H9 (cell line): ENCODE data around the gene PTPN2. TPM values are rescaled to one million over a fixed set of nuclear protein-coding genes. Genes with fewer than 3 reads are reported as not detected.

Source experiments
- DNase-seq: peaks from one replicate; pipeline ENCODE4 v3.0.0-alpha.2; 2017
- H2AFZ ChIP-seq: one replicate; pipeline ENCODE4 v1.6.1; 2013; ENCODE audit warnings: mild to moderate bottlenecking, low read length, control low read depth, moderate library complexity
- H2AK5ac ChIP-seq: 2 replicates; pipeline ENCODE4 v1.6.1; 2013; ENCODE audit warnings: low read length, control low read depth, mixed read lengths; ENCODE audit not compliant: insufficient read length
- H2BK120ac ChIP-seq: one replicate; pipeline ENCODE4 v1.6.1; 2013; ENCODE audit warnings: low read depth, mild to moderate bottlenecking, low read length, control low read depth, inconsistent platforms; ENCODE audit not compliant: poor library complexity, severe bottlenecking
- H2BK12ac ChIP-seq: 2 replicates; pipeline ENCODE4 v1.6.1; 2013; ENCODE audit warnings: low read length, control low read depth, mixed read lengths, low read depth; ENCODE audit not compliant: insufficient read length
- H2BK15ac ChIP-seq: 2 replicates; pipeline ENCODE4 v1.6.1; 2013; ENCODE audit warnings: low read depth, low read length, control low read depth
- H2BK20ac ChIP-seq: one replicate; pipeline ENCODE4 v1.6.1; 2013; ENCODE audit warnings: low read depth, mild to moderate bottlenecking, low read length, control low read depth, inconsistent platforms; ENCODE audit not compliant: poor library complexity, severe bottlenecking
- H2BK5ac ChIP-seq: 2 replicates; pipeline ENCODE4 v1.6.1; 2013; ENCODE audit warnings: low read length, control low read depth, mixed read lengths; ENCODE audit not compliant: insufficient read length
- H3K14ac ChIP-seq: 2 replicates; pipeline ENCODE4 v1.6.1; 2013; ENCODE audit warnings: low read length, control low read depth; ENCODE audit not compliant: insufficient read depth
- H3K18ac ChIP-seq: 2 replicates; pipeline ENCODE4 v1.6.1; 2013; ENCODE audit warnings: low read depth, mild to moderate bottlenecking, mixed read lengths, low read length, control low read depth; ENCODE audit not compliant: insufficient read length
- H3K23ac ChIP-seq: 2 replicates; pipeline ENCODE4 v1.6.1; 2013; ENCODE audit warnings: low read length, control low read depth, mixed read lengths, low read depth; ENCODE audit not compliant: insufficient read length
- H3K23me2 ChIP-seq: 2 replicates; pipeline ENCODE4 v1.6.1; 2013; ENCODE audit warnings: low read depth, mild to moderate bottlenecking, mixed read lengths, low read length, control low read depth; ENCODE audit not compliant: insufficient read length, poor library complexity, severe bottlenecking
- H3K27ac ChIP-seq: 2 replicates; pipeline ENCODE4 v1.5.1; 2013; ENCODE audit warnings: low read length, control low read depth, mixed read lengths, low read depth; ENCODE audit not compliant: insufficient read length
- H3K27me3 ChIP-seq: 2 replicates; pipeline ENCODE4 v1.6.1; 2013; ENCODE audit warnings: low read length, control low read depth, inconsistent platforms; ENCODE audit not compliant: insufficient read depth
- H3K4ac ChIP-seq: 2 replicates; pipeline ENCODE4 v1.6.1; 2013; ENCODE audit warnings: low read depth, mild to moderate bottlenecking, control low read depth, inconsistent platforms, low read length, moderate library complexity
- H3K4me1 ChIP-seq: 2 replicates; pipeline ENCODE4 v1.6.1; 2013; ENCODE audit warnings: low read length, control low read depth, inconsistent platforms; ENCODE audit not compliant: insufficient read depth
- H3K4me2 ChIP-seq: 2 replicates; pipeline ENCODE4 v1.6.1; 2013; ENCODE audit warnings: low read length, control low read depth, mixed read lengths; ENCODE audit not compliant: insufficient read length, insufficient read depth
- H3K56ac ChIP-seq: 2 replicates; pipeline ENCODE4 v1.6.1; 2013; ENCODE audit warnings: low read depth, mild to moderate bottlenecking, mixed read lengths, low read length, control low read depth; ENCODE audit not compliant: insufficient read length
- H3K79me1 ChIP-seq: 2 replicates; pipeline ENCODE4 v1.6.1; 2013; ENCODE audit warnings: low read depth, mild to moderate bottlenecking, moderate library complexity, low read length, control low read depth, inconsistent platforms; ENCODE audit not compliant: insufficient read depth, poor library complexity, severe bottlenecking
- H3K79me2 ChIP-seq: 2 replicates; pipeline ENCODE4 v1.6.1; 2013; ENCODE audit warnings: low read length, control low read depth, inconsistent platforms; ENCODE audit not compliant: insufficient read depth
- H3K9ac ChIP-seq: 2 replicates; pipeline ENCODE4 v1.6.1; 2013; ENCODE audit warnings: low read length, control low read depth, mixed read lengths; ENCODE audit not compliant: insufficient read length; ENCODE audit errors: extremely low read depth
- H3K9me3 ChIP-seq: one replicate; pipeline ENCODE4 v1.6.1; 2013; ENCODE audit warnings: low read depth, low read length, inconsistent platforms; ENCODE audit not compliant: control insufficient read depth
- H3T11ph ChIP-seq: one replicate; pipeline ENCODE4 v1.6.1; 2013; ENCODE audit warnings: mild to moderate bottlenecking, low read length, control low read depth, inconsistent platforms
- H4K20me1 ChIP-seq: one replicate; pipeline ENCODE4 v1.6.1; 2013; ENCODE audit not compliant: control insufficient read depth, insufficient read length, insufficient read depth
- H4K5ac ChIP-seq: 2 replicates; pipeline ENCODE4 v1.6.1; 2013; ENCODE audit warnings: low read depth, mild to moderate bottlenecking, mixed read lengths, low read length, control low read depth; ENCODE audit not compliant: insufficient read length
- H4K8ac ChIP-seq: replicated peaks from 2 replicates; pipeline ENCODE4 v1.6.1; 2013; ENCODE audit warnings: low read length, control low read depth, mixed read lengths, low read depth; ENCODE audit not compliant: insufficient read length
- H4K91ac ChIP-seq: 2 replicates; pipeline ENCODE4 v1.6.1; 2013; ENCODE audit warnings: low read depth, mild to moderate bottlenecking, moderate library complexity, mixed read lengths, low read length, control low read depth; ENCODE audit not compliant: insufficient read length
- H3K27ac Mint-ChIP-seq, 3 experiments: 2 replicates in 2 of 3; 3 replicates in 1 of 3; pipeline ENCODE4 v1.8.0; 2020 to 2021; ENCODE audit warnings: mixed read lengths in 3 of 3, mild to moderate bottlenecking in 1 of 3, moderate library complexity in 1 of 3
- H3K27me3 Mint-ChIP-seq: 2 replicates; pipeline ENCODE4 v1.8.0; 2021; ENCODE audit warnings: low read depth, mild to moderate bottlenecking, moderate library complexity, mixed read lengths
- H3K36me3 Mint-ChIP-seq, 3 experiments: 2 replicates in 2 of 3; 3 replicates in 1 of 3; pipeline ENCODE4 v1.8.0; 2020 to 2021; ENCODE audit warnings: low read depth in 3 of 3, mixed read lengths in 3 of 3; ENCODE audit not compliant: insufficient read depth in 1 of 3
- H3K4me1 Mint-ChIP-seq, 2 experiments: 2 replicates each; pipeline ENCODE4 v1.8.0; 2020; ENCODE audit warnings: mixed read lengths in 2 of 2
- H3K4me3 Mint-ChIP-seq, 2 experiments: 2 replicates in 1 of 2; 3 replicates in 1 of 2; pipeline ENCODE4 v1.8.0; 2020 to 2021; ENCODE audit warnings: mild to moderate bottlenecking in 2 of 2, mixed read lengths in 2 of 2, moderate library complexity in 1 of 2
- H3K9me3 Mint-ChIP-seq, 2 experiments: 2 replicates in 1 of 2; 3 replicates in 1 of 2; pipeline ENCODE4 v1.8.0; 2020; ENCODE audit warnings: mild to moderate bottlenecking in 2 of 2, mixed read lengths in 2 of 2, moderate library complexity in 1 of 2
- WGBS: extraction: QIAGEN DNeasy Blood & Tissue Kit; methylation state at CpG from one replicate; pipeline ENCODE4 v1.1.7; 2013; ENCODE audit warnings: missing lambda C conversion rate, low lambda C conversion rate, mixed read lengths; ENCODE audit not compliant: insufficient read length; ENCODE audit errors: extremely low coverage; 5-methylcytosine and 5-hydroxymethylcytosine counted together
- total RNA-seq: library from RNA; stranded (reverse); gene quantifications from 2 replicates; pipeline ENCODE4 v1.2.1, GENCODE V29; 2021
- TF ChIP-seq, protein P1 (sequence below): fragments of 200-600 bp; sonication (generic); conservative IDR thresholded peaks from 3 replicates; pipeline ENCODE4 v1.8.0; 2021; ENCODE audit warnings: antibody characterized with exemption, mild to moderate bottlenecking

PTPN2 gene
- total RNA-seq, 1 experiment from 2014 or later, result 48.7 TPM

DNA sequence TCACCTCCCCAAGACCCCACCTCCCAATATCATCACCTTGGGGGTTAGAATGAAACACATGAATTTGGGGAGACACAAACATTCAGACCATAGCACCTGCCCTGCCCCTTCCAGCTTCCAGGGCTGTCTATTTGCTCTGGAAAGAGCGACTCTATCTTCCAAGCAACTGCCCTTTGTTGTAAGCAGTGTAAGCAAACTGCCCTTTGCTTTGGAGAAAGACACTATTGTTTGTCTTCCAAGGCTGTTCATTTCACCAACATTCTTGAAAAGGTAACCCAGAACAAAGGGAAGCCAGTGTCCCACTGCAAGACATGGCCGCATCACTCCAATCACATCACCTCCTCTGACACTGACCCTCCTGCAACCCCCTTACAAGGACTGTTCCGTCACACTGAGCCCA lies 46.9 kb upstream of the PTPN2 start:
- H3K36me3 Mint-ChIP-seq, result no peaks in the 10 kb centered on the region

More for the DNA sequence above, 46.9 kb upstream of the PTPN2 start:
- no peak overlapping the region for H2AK5ac ChIP-seq
- no peak overlapping the region for H4K91ac ChIP-seq
- no peaks in the 10 kb centered on the region for H3K23me2 ChIP-seq
- no peak overlapping the region for H2BK15ac ChIP-seq
- H3K4me1 Mint-ChIP-seq, result peaks cover 7 to 13% of the 10 kb centered on the region in 2 experiments
- no peak overlapping the region for H3K9ac ChIP-seq
- H2BK5ac ChIP-seq, result no peak overlapping the region
- H3K4me1 ChIP-seq, result no peaks in the 10 kb centered on the region
- no peak overlapping the region for H4K5ac ChIP-seq
- no peaks in the 10 kb centered on the region for H3K9me3 ChIP-seq
- no peak overlapping the region for H2AFZ ChIP-seq
- no peak overlapping the region for H3K4ac ChIP-seq
- H4K20me1 ChIP-seq, result peaks cover 2% of the 10 kb centered on the region
- H3K4me3 Mint-ChIP-seq, result no peak overlapping the region
- no peak overlapping the region for H4K8ac ChIP-seq
- no peak overlapping the region for H3T11ph ChIP-seq
- H2BK12ac ChIP-seq, result no peak overlapping the region
- no peak overlapping the region for H2BK20ac ChIP-seq
- no peaks in the 10 kb centered on the region for H3K79me1 ChIP-seq
- TF ChIP-seq, protein P1, sequence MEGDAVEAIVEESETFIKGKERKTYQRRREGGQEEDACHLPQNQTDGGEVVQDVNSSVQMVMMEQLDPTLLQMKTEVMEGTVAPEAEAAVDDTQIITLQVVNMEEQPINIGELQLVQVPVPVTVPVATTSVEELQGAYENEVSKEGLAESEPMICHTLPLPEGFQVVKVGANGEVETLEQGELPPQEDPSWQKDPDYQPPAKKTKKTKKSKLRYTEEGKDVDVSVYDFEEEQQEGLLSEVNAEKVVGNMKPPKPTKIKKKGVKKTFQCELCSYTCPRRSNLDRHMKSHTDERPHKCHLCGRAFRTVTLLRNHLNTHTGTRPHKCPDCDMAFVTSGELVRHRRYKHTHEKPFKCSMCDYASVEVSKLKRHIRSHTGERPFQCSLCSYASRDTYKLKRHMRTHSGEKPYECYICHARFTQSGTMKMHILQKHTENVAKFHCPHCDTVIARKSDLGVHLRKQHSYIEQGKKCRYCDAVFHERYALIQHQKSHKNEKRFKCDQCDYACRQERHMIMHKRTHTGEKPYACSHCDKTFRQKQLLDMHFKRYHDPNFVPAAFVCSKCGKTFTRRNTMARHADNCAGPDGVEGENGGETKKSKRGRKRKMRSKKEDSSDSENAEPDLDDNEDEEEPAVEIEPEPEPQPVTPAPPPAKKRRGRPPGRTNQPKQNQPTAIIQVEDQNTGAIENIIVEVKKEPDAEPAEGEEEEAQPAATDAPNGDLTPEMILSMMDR, result no peak
- no peak overlapping the region for H3K56ac ChIP-seq
- WGBS, result no CpG with 5 or more reads among the region's 3 CpGs
- H3K79me2 ChIP-seq, result no peaks in the 10 kb centered on the region
- no peaks in the 10 kb centered on the region for H3K27me3 ChIP-seq
- H3K27ac Mint-ChIP-seq, result no peak overlapping the region
- H3K9me3 Mint-ChIP-seq, result no peaks in the 10 kb centered on the region; a peak in 1 of 5 replicates
- no peak for DNase-seq
- no peak overlapping the region for H3K4me2 ChIP-seq
- no peak overlapping the region for H3K14ac ChIP-seq
- H3K27ac ChIP-seq, result no peak overlapping the region
- H3K18ac ChIP-seq, result no peak overlapping the region
- H3K27me3 Mint-ChIP-seq, result no peaks in the 10 kb centered on the region
- no peak overlapping the region for H3K23ac ChIP-seq
- no peak overlapping the region for H2BK120ac ChIP-seq
